DND-41 (cell line): ENCODE measurements around the gene AMIGO2.
"Not testable (repeated sequence)": the region's sequence is repeated elsewhere in the genome, so short reads cannot be mapped to it uniquely, and the experiment has no call there.

Source experiments
- ATAC-seq: fragments of 200-7000 bp; cut with Tn5 transposase; 3 replicates; pipeline ENCODE4 v1.9.1; 2021; ENCODE audit warnings: low read depth; ENCODE audit not compliant: insufficient read depth
- DNase-seq: peaks from one replicate; pipeline ENCODE4 v3.0.0-alpha.2; 2020
- H2AFZ ChIP-seq: 2 replicates; pipeline ENCODE4 v1.6.0; 2012; ENCODE audit warnings: low read depth, low read length
- H3K27ac ChIP-seq: 2 replicates; pipeline ENCODE4 v1.5.1; 2012; ENCODE audit warnings: low read length, inconsistent platforms
- H3K27me3 ChIP-seq: fragments of 200-600 bp; sonication (generic); 2 replicates; pipeline ENCODE4 v1.6.0; 2012; ENCODE audit warnings: low read length, mild to moderate bottlenecking, inconsistent platforms; ENCODE audit not compliant: insufficient read depth, poor library complexity
- H3K36me3 ChIP-seq: 2 replicates; pipeline ENCODE4 v1.5.1; 2012; ENCODE audit warnings: low read length, inconsistent platforms; ENCODE audit not compliant: insufficient read depth
- H3K4me1 ChIP-seq: 2 replicates; pipeline ENCODE4 v1.5.1; 2012; ENCODE audit warnings: mild to moderate bottlenecking, low read length; ENCODE audit not compliant: insufficient read depth
- H3K4me2 ChIP-seq: 2 replicates; pipeline ENCODE4 v1.6.0; 2012; ENCODE audit warnings: mild to moderate bottlenecking, moderate library complexity, low read length, inconsistent platforms; ENCODE audit not compliant: insufficient read depth
- H3K4me3 ChIP-seq, 2 experiments: fragments of 200-600 bp in 1 of 2; shearing (Covaris generic) in 1 of 2; 2 replicates each; pipeline ENCODE4 v1.5.1; 2012 to 2016; ENCODE audit warnings: inconsistent platforms in 2 of 2, low read length in 2 of 2, mild to moderate bottlenecking in 2 of 2, low read depth in 1 of 2, moderate library complexity in 1 of 2
- H3K79me2 ChIP-seq: 2 replicates; pipeline ENCODE4 v1.6.0; 2012; ENCODE audit warnings: low read length, inconsistent platforms; ENCODE audit not compliant: insufficient read depth
- H3K9ac ChIP-seq: 2 replicates; pipeline ENCODE4 v1.6.0; 2012; ENCODE audit warnings: low read depth, mild to moderate bottlenecking, inconsistent platforms, low read length, moderate library complexity
- H3K9me3 ChIP-seq: 2 replicates; pipeline ENCODE4 v1.5.1; 2012; ENCODE audit warnings: low read length, moderate library complexity, mild to moderate bottlenecking, inconsistent platforms; ENCODE audit not compliant: insufficient read depth, severe bottlenecking
- H4K20me1 ChIP-seq: 2 replicates; pipeline ENCODE4 v1.6.0; 2012; ENCODE audit warnings: low read length; ENCODE audit not compliant: insufficient read depth
- CTCF ChIP-seq: IDR thresholded peaks from 2 replicates; pipeline ENCODE4 v1.5.1; 2012; ENCODE audit warnings: borderline replicate concordance, low read length, moderate library complexity, mild to moderate bottlenecking; ENCODE audit not compliant: poor library complexity, severe bottlenecking; ENCODE audit errors: extremely low read depth
- EZH2 ChIP-seq: IDR thresholded peaks from 3 replicates; pipeline ENCODE4 v1.6.1; 2012; ENCODE audit warnings: borderline replicate concordance, low read depth, mild to moderate bottlenecking, moderate library complexity, low read length, inconsistent platforms; ENCODE audit not compliant: severe bottlenecking

The AMIGO2 gene

GRCh38 chr12:47065546-47065945, 14.2 kb downstream of the AMIGO2 start:
- Histone ChIP-seq H2AFZ (no peak overlapping the region), H3K9ac (no peak overlapping the region), H3K4me2 (no peak overlapping the region), H3K36me3 (no peaks in the 10 kb centered on the region), H3K4me3 (no peak overlapping the region), H3K79me2 (no peaks in the 10 kb centered on the region), H4K20me1 (no peaks in the 10 kb centered on the region), H3K9me3 (no peaks in the 10 kb centered on the region), H3K4me1 (no peaks in the 10 kb centered on the region), H3K27me3 (peaks cover 3% of the 10 kb centered on the region), H3K27ac (no peak overlapping the region)
- DNase-seq, result no peak
- TF ChIP-seq CTCF, result no peak
- no peak for TF ChIP-seq EZH2
- no peak for ATAC-seq

GRCh38 chr12:47058640-47059039, 21.1 kb downstream of the AMIGO2 start:
- H3K9ac ChIP-seq, H3K4me1 ChIP-seq, H3K9me3 ChIP-seq, H3K36me3 ChIP-seq, H3K4me3 ChIP-seq, H3K4me2 ChIP-seq, H2AFZ ChIP-seq, DNase-seq, H3K27ac ChIP-seq, H3K79me2 ChIP-seq, ATAC-seq, H3K27me3 ChIP-seq, H4K20me1 ChIP-seq: not testable (repeated sequence)

GRCh38 chr12:47056944-47057343, 22.8 kb downstream of the AMIGO2 start:
- H3K36me3 ChIP-seq, H3K27ac ChIP-seq: not testable (repeated sequence)

GRCh38 chr12:47055856-47056255, 23.9 kb downstream of the AMIGO2 start:
- H2AFZ ChIP-seq, H4K20me1 ChIP-seq, H3K79me2 ChIP-seq, H3K4me1 ChIP-seq, H3K27ac ChIP-seq, H3K9ac ChIP-seq, ATAC-seq, H3K9me3 ChIP-seq, H3K36me3 ChIP-seq, DNase-seq, H3K27me3 ChIP-seq, H3K4me2 ChIP-seq, H3K4me3 ChIP-seq: not testable (repeated sequence)

More at GRCh38 chr12:47056944-47057343, 22.8 kb downstream of the AMIGO2 start:
- H3K4me1 ChIP-seq, H3K9ac ChIP-seq, H4K20me1 ChIP-seq, H3K4me3 ChIP-seq, H3K9me3 ChIP-seq, H3K27me3 ChIP-seq, ATAC-seq, DNase-seq, H3K79me2 ChIP-seq, H3K4me2 ChIP-seq, H2AFZ ChIP-seq: not testable (repeated sequence)

GRCh38 chr12:47054659-47055058, 25.1 kb downstream of the AMIGO2 start:
- TF ChIP-seq EZH2, result no peak
- TF ChIP-seq CTCF, result no peak
- Histone ChIP-seq H2AFZ (no peak overlapping the region), H3K4me3 (no peak overlapping the region), H3K4me2 (no peak overlapping the region), H3K27ac (no peak overlapping the region), H3K36me3 (no peaks in the 10 kb centered on the region), H3K9me3 (peaks cover 9% of the 10 kb centered on the region), H3K27me3 (no peaks in the 10 kb centered on the region), H3K79me2 (no peaks in the 10 kb centered on the region), H3K9ac (no peak overlapping the region), H3K4me1 (no peaks in the 10 kb centered on the region), H4K20me1 (no peaks in the 10 kb centered on the region)
- ATAC-seq (no peak), DNase-seq (no peak)
